Endothelial cell of umbilical vein (primary cell): Measurements from ENCODE around the gene PNLIPRP1. TPM values are rescaled to one million over a fixed set of nuclear protein-coding genes. Genes with fewer than 3 reads are reported as not detected.

Experiments used
- BruUV-seq: library from RNA; stranded (reverse); fragments of 400-500 nt; replicated peaks from 2 replicates; lab custom pipeline; 2021; lab: Mats Ljungman, UMichigan
- CTCF ChIA-PET: fragments of 300-600, 350-600 bp; sonication (Branson Sonifier 250); formaldehyde crosslinking; loops from one replicate; lab custom pipeline; 2021; ENCODE audit warnings: antibody characterized with exemption, inconsistent platforms; lab: Charles Lee
- POLR2A ChIA-PET: fragments of 300-600, 350-600 bp; sonication (Branson Sonifier 250); formaldehyde crosslinking; loops from one replicate; lab custom pipeline; 2021; ENCODE audit warnings: antibody characterized with exemption, inconsistent platforms; lab: Charles Lee
- DNase-seq: peaks from one replicate; pipeline ENCODE4 v3.0.0-alpha.2; 2011; ENCODE audit warnings: low read depth, low spot score
- FAIRE-seq: peaks from 2 replicates; lab custom pipeline; 2011; peaks lifted over from hg19 to GRCh38; lab: Jason Lieb, UNC
- H2AFZ ChIP-seq: 2 replicates; pipeline ENCODE4 v1.6.0; 2012; ENCODE audit warnings: low read depth, low read length, control low read depth, inconsistent platforms
- H3K27ac ChIP-seq: 2 replicates; pipeline ENCODE4 v1.5.1; 2011; ENCODE audit warnings: low read depth, mild to moderate bottlenecking, control low read depth, low read length, moderate library complexity; ENCODE audit not compliant: insufficient read depth
- H3K27me3 ChIP-seq, 2 experiments: 2 replicates each; pipeline versions ENCODE4 v1.6.0 to v1.6.1; 2011; ENCODE audit warnings: low read length in 2 of 2, mixed read lengths in 1 of 2; ENCODE audit not compliant: control insufficient read depth in 2 of 2, insufficient read depth in 2 of 2
- H3K36me3 ChIP-seq, 2 experiments: 2 replicates in 1 of 2; 3 replicates in 1 of 2; pipeline ENCODE4 v1.5.1; 2011; ENCODE audit warnings: low read length in 2 of 2, mild to moderate bottlenecking in 1 of 2, moderate library complexity in 1 of 2; ENCODE audit not compliant: control insufficient read depth in 2 of 2, insufficient read depth in 2 of 2; ENCODE audit errors: extremely low read depth in 1 of 2
- H3K4me1 ChIP-seq: 3 replicates; pipeline ENCODE4 v1.5.1; 2011; ENCODE audit warnings: mild to moderate bottlenecking, low read length; ENCODE audit not compliant: control insufficient read depth, insufficient read depth; ENCODE audit errors: extremely low read depth
- H3K4me2 ChIP-seq: 2 replicates; pipeline ENCODE4 v1.6.1; 2011; ENCODE audit warnings: low read length, control low read depth, mixed read lengths; ENCODE audit not compliant: insufficient read depth
- H3K4me3 ChIP-seq, 3 experiments: fragments of 200-600 bp in 1 of 3; sonication (generic), shearing (Covaris generic) in 1 of 3; replicated peaks in 1 of 3; 2 replicates each; pipeline ENCODE4 v1.5.1; 2011 to 2016; ENCODE audit warnings: control low read depth in 3 of 3, low read length in 3 of 3, mild to moderate bottlenecking in 2 of 3, inconsistent platforms in 1 of 3, low read depth in 1 of 3, moderate library complexity in 1 of 3; ENCODE audit not compliant: insufficient read depth in 1 of 3
- H3K79me2 ChIP-seq: 2 replicates; pipeline ENCODE4 v1.6.0; 2012; ENCODE audit warnings: low read length, inconsistent platforms; ENCODE audit not compliant: control insufficient read depth, insufficient read depth
- H3K9ac ChIP-seq: replicated peaks from 2 replicates; pipeline ENCODE3; 2011; ENCODE audit warnings: low read length, control low read depth; ENCODE audit not compliant: insufficient read depth; ENCODE audit errors: extremely low read depth
- H3K9me1 ChIP-seq: replicated peaks from 3 replicates; pipeline ENCODE4 v1.6.0; 2011; ENCODE audit warnings: mild to moderate bottlenecking, low read length; ENCODE audit not compliant: control insufficient read depth, insufficient read depth; ENCODE audit errors: extremely low read depth
- H3K9me3 ChIP-seq: replicated peaks from 2 replicates; pipeline ENCODE4 v1.5.1; 2012; ENCODE audit warnings: low read length, inconsistent platforms; ENCODE audit not compliant: control insufficient read depth, insufficient read depth
- H4K20me1 ChIP-seq: replicated peaks from 2 replicates; pipeline ENCODE3; 2011; ENCODE audit warnings: mild to moderate bottlenecking, low read length; ENCODE audit not compliant: control insufficient read depth, insufficient read depth; ENCODE audit errors: extremely low read depth
- EZH2 ChIP-seq: IDR thresholded peaks from 2 replicates; pipeline ENCODE4 v1.6.1; 2012; ENCODE audit warnings: borderline replicate concordance, low read depth, mild to moderate bottlenecking, moderate library complexity, low read length, inconsistent platforms; ENCODE audit not compliant: severe bottlenecking
- FOS ChIP-seq: IDR thresholded peaks from 2 replicates; pipeline ENCODE4 v1.6.1; 2011; ENCODE audit warnings: mild to moderate bottlenecking, low read length, moderate library complexity, borderline replicate concordance; ENCODE audit not compliant: insufficient read depth
- GATA2 ChIP-seq: IDR thresholded peaks from 2 replicates; pipeline ENCODE4 v1.7.0; 2011; ENCODE audit warnings: low read depth, mild to moderate bottlenecking, moderate library complexity, mixed read lengths, low read length; ENCODE audit not compliant: insufficient read length, insufficient read depth
- JUN ChIP-seq: IDR thresholded peaks from 2 replicates; pipeline ENCODE4 v1.6.1; 2011; ENCODE audit warnings: borderline replicate concordance, low read depth; ENCODE audit not compliant: insufficient read length, insufficient read depth
- MYC ChIP-seq: IDR thresholded peaks from one replicate; pipeline ENCODE4 v1.6.1; 2011; ENCODE audit warnings: mild to moderate bottlenecking, low read depth, low read length
- POLR2A ChIP-seq: IDR thresholded peaks from 2 replicates; pipeline ENCODE4 v1.6.1; 2012; ENCODE audit warnings: low read depth, mild to moderate bottlenecking, control low read depth, low read length
- POLR2AphosphoS5 ChIP-seq: IDR thresholded peaks from 2 replicates; pipeline ENCODE4 v1.6.1; 2012; ENCODE audit warnings: low read depth, mild to moderate bottlenecking, control low read depth, low read length, moderate library complexity; ENCODE audit not compliant: insufficient read depth
- dilution Hi-C: fragments of 300-500 bp; cut with MboI; formaldehyde crosslinking; loops from one replicate; pipeline ENCODE4 v1.15.0; 2019; ENCODE audit warnings: low sequenced_read_pairs; ENCODE audit not compliant: extremely low pct_ligation_motif_present
- intact Hi-C: fragments of 100-400 bp; cut with micrococcal nuclease; formaldehyde crosslinking; loops from one replicate; pipeline ENCODE4 v1.10.0; 2022
- polyA plus RNA-seq, 4 experiments: library from polyadenylated mRNA; depleted of rRNA in 3 of 4; stranded (reverse) in 3 of 4; unstranded in 1 of 4; fragments of >200 nt; gene quantifications; 2 replicates each; pipeline versions ENCODE4 v1.2.1 to v1.2.3, GENCODE V29; 2011 to 2012; ENCODE audit warnings: missing spikeins in 1 of 4
- total RNA-seq: library from RNA; stranded (reverse); gene quantifications from 2 replicates; pipeline ENCODE4 v1.2.3, GENCODE V29; 2021
- TF ChIP-seq, protein P1 (sequence below), 2 donors: IDR thresholded peaks; 1 replicate in 1 of 2; 2 replicates in 1 of 2; pipeline ENCODE4 v1.5.1; 2011; ENCODE audit warnings: low read length in 2 of 2, mild to moderate bottlenecking in 2 of 2, moderate library complexity in 2 of 2, control low read depth in 1 of 2, inconsistent platforms in 1 of 2, low read depth in 1 of 2; ENCODE audit not compliant: insufficient read depth in 1 of 2; ENCODE audit errors: extremely low read depth in 1 of 2
- TF ChIP-seq, protein P2 (sequence below): IDR thresholded peaks from 2 replicates; pipeline ENCODE4 v1.6.1; 2011; ENCODE audit not compliant: insufficient read depth, insufficient read length

PNLIPRP1 gene
- total and polyA plus RNA-seq, 2 donors (not counting 3 experiments of a cell fraction or from before 2014, with no cell fraction given) = not detected

DNA sequence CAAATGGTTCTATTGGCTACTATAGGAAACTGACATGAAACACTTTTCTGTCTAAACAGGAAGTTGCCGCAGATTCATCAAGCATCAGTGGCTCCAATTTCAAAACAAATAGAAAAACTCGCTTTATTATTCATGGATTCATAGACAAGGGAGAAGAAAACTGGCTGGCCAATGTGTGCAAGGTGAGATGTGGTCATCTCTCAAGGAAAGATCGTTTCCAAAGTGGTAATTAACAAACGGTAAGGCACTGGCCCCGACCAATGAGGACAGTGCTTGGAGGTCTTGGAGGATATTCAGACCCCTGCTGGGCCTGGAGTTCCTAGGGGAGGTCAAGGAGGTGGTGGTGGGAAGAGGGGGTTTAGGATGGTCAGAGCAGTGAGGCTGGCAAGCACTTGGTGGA lies 42.5 kb upstream of the PNLIPRP1 start:
- Histone ChIP-seq H3K4me2 (no peak overlapping the region), H3K9ac (no peak overlapping the region), H3K79me2 (no peaks in the 10 kb centered on the region), H3K9me1 (no peaks in the 10 kb centered on the region), H3K9me3 (no peaks in the 10 kb centered on the region), H3K27ac (no peak overlapping the region), H4K20me1 (no peaks in the 10 kb centered on the region), H3K4me1 (no peaks in the 10 kb centered on the region), H3K27me3 (no peaks in the 10 kb centered on the region), H2AFZ (no peak overlapping the region), H3K4me3 (no peak overlapping the region), H3K36me3 (no peaks in the 10 kb centered on the region)
- POLR2A ChIA-PET = no interaction called here
- no peak for FAIRE-seq
- no peak for DNase-seq
- TF ChIP-seq EZH2 = no peak
- TF ChIP-seq JUN = no peak
- TF ChIP-seq MYC = no peak
- no peak for TF ChIP-seq POLR2AphosphoS5
- TF ChIP-seq, protein P1, sequence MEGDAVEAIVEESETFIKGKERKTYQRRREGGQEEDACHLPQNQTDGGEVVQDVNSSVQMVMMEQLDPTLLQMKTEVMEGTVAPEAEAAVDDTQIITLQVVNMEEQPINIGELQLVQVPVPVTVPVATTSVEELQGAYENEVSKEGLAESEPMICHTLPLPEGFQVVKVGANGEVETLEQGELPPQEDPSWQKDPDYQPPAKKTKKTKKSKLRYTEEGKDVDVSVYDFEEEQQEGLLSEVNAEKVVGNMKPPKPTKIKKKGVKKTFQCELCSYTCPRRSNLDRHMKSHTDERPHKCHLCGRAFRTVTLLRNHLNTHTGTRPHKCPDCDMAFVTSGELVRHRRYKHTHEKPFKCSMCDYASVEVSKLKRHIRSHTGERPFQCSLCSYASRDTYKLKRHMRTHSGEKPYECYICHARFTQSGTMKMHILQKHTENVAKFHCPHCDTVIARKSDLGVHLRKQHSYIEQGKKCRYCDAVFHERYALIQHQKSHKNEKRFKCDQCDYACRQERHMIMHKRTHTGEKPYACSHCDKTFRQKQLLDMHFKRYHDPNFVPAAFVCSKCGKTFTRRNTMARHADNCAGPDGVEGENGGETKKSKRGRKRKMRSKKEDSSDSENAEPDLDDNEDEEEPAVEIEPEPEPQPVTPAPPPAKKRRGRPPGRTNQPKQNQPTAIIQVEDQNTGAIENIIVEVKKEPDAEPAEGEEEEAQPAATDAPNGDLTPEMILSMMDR (IDR thresholded peaks at IDR 0.05; ENCODE audit: extremely low read depth in 1 of 2, insufficient read depth in 1 of 2, low read depth in 1 of 2, low read length in 2 of 2) = no peak
- TF ChIP-seq, protein P2, sequence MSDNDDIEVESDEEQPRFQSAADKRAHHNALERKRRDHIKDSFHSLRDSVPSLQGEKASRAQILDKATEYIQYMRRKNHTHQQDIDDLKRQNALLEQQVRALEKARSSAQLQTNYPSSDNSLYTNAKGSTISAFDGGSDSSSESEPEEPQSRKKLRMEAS = no peak
- no peak for TF ChIP-seq POLR2A
- no peak for TF ChIP-seq GATA2
- no peak for TF ChIP-seq FOS
- intact Hi-C loops = no loop called here
- BruUV-seq = no TSS peak
- dilution Hi-C loops = no loop called here
- CTCF ChIA-PET = no interaction called here
